ENCODE data around the gene SS18.

GRCh38 chr18:26057344-26057773 is 33.1 kb downstream of the SS18 start:
- TF ChIP-seq, protein P1, sequence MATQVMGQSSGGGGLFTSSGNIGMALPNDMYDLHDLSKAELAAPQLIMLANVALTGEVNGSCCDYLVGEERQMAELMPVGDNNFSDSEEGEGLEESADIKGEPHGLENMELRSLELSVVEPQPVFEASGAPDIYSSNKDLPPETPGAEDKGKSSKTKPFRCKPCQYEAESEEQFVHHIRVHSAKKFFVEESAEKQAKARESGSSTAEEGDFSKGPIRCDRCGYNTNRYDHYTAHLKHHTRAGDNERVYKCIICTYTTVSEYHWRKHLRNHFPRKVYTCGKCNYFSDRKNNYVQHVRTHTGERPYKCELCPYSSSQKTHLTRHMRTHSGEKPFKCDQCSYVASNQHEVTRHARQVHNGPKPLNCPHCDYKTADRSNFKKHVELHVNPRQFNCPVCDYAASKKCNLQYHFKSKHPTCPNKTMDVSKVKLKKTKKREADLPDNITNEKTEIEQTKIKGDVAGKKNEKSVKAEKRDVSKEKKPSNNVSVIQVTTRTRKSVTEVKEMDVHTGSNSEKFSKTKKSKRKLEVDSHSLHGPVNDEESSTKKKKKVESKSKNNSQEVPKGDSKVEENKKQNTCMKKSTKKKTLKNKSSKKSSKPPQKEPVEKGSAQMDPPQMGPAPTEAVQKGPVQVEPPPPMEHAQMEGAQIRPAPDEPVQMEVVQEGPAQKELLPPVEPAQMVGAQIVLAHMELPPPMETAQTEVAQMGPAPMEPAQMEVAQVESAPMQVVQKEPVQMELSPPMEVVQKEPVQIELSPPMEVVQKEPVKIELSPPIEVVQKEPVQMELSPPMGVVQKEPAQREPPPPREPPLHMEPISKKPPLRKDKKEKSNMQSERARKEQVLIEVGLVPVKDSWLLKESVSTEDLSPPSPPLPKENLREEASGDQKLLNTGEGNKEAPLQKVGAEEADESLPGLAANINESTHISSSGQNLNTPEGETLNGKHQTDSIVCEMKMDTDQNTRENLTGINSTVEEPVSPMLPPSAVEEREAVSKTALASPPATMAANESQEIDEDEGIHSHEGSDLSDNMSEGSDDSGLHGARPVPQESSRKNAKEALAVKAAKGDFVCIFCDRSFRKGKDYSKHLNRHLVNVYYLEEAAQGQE (IDR thresholded peaks at IDR 0.05; ENCODE audit: insufficient read depth in 1 of 2, low read depth in 2 of 2, low read length in 2 of 2): no peak
- TF ChIP-seq TAF1 (IDR thresholded peaks at IDR 0.05; ENCODE audit: borderline replicate concordance, insufficient read depth, low read length) (no peak), SIN3A (IDR thresholded peaks at IDR 0.05; ENCODE audit: borderline replicate concordance, insufficient read depth, low read length) (no peak)
